ENCODE measurements around the gene HRNR.
A peak's percentile ranks its signal among the peaks of the same experiment; 100 is the strongest.

Gene HRNR

GRCh38 chr1:152198982-152199381, 25.0 kb downstream of the HRNR start:
- no peak overlapping the region for H3K4me3 ChIP-seq (replicated peaks in 1 of 2; ENCODE audit: low read depth in 2 of 2, low read length in 2 of 2)
- no peak for TF ChIP-seq CTCF (IDR thresholded peaks at IDR 0.05; ENCODE audit: low read depth, low read length)
- no peak for DNase-seq (ENCODE audit: low read depth in 2 of 2)

- TF ChIP-seq CTCF (IDR thresholded peaks at IDR 0.05; ENCODE audit: low read depth, low read length): no peak
- DNase-seq (ENCODE audit: low read depth in 2 of 2): no peak
- no peak overlapping the region for H3K4me3 ChIP-seq (replicated peaks in 1 of 2; ENCODE audit: low read depth in 2 of 2, low read length in 2 of 2)
Measured at GRCh38 chr1:152197361-152197941, 26.5 kb downstream of the HRNR start.

- DNase-seq (ENCODE audit: low read depth in 2 of 2): no peak
- H3K4me3 ChIP-seq (replicated peaks in 1 of 2; ENCODE audit: low read depth in 2 of 2, low read length in 2 of 2): no peak overlapping the region
- no peak for TF ChIP-seq CTCF (IDR thresholded peaks at IDR 0.05; ENCODE audit: low read depth, low read length)
Measured at GRCh38 chr1:152191711-152192110, 32.3 kb downstream of the HRNR start.

GRCh38 chr1:152191260-152191659, 32.7 kb downstream of the HRNR start:
- no peak for TF ChIP-seq CTCF (IDR thresholded peaks at IDR 0.05; ENCODE audit: low read depth, low read length)
- no peak overlapping the region for H3K4me3 ChIP-seq (replicated peaks in 1 of 2; ENCODE audit: low read depth in 2 of 2, low read length in 2 of 2)
- no peak for DNase-seq (ENCODE audit: low read depth in 2 of 2)

- DNase-seq (ENCODE audit: low read depth in 2 of 2): peak; percentile 46 to 88
- no peak for TF ChIP-seq CTCF (IDR thresholded peaks at IDR 0.05; ENCODE audit: low read depth, low read length)
- H3K4me3 ChIP-seq (replicated peaks in 1 of 2; ENCODE audit: low read depth in 2 of 2, low read length in 2 of 2): no peak overlapping the region
Measured at GRCh38 chr1:152190589-152190988, 33.4 kb downstream of the HRNR start.

- peak overlapping the region; percentile 53 to 56 for H3K4me3 ChIP-seq (replicated peaks in 1 of 2; ENCODE audit: low read depth in 2 of 2, low read length in 2 of 2)
- DNase-seq (ENCODE audit: low read depth in 2 of 2): peak; percentile 70 to 80
- TF ChIP-seq CTCF (IDR thresholded peaks at IDR 0.05; ENCODE audit: low read depth, low read length): peak; percentile 80
Measured at GRCh38 chr1:152189657-152190442, 34.1 kb downstream of the HRNR start.

Data from cardiac fibroblast (primary cell).